K562 treated with DMSO at 1 percent for 24 hours (cell line): ENCODE data around the gene TMEM190. TPM values are rescaled to one million over a fixed set of nuclear protein-coding genes. Genes with fewer than 3 reads are reported as not detected.

Experiments
- total RNA-seq: library from RNA; unstranded; fragments of 300-600 nt; gene quantifications from 2 replicates; pipeline ENCODE4 v1.2.3, GENCODE V29; 2022; ENCODE audit warnings: low read depth; ENCODE audit not compliant: insufficient read depth

TMEM190 gene
- total RNA-seq = not detected in 2 replicates

DNA sequence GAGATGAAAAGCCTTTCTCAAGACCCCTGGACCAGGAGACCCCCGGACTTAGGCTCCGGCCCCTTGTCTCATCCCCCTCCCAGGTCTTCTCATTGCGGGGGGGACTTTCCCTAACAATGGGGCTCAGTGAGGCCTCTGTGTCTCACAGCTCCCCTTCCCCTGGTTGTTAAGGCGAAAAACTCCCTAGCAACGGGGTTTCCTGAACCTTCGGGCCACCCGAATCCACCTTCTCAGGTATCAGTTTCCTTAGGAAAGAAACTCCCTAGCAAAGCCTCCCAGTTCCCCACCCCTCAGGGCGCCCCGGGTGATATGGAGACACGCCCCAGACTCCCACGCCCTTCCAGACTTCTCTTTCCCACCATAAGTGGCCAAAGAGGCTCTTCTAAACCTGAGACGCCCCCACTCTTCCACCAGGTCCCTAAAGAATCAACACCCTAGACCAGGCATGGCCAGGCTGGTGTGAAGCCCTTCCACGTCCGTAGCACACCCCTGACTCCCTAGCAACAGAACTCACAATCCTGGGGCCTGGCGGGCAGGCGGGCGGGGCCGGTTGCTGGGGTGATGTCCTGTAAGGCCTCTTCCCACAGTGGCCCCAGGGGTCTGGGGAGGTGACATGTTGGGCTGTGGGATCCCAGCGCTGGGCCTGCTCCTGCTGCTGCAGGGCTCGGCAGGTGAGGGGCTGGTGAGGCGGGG, at the start of gene TMEM190:
TSS of gene TMEM190 (plus strand) at position 586 of the 693 bp plus-strand sequence. CDS start at position 614, 28 bp downstream.

DNA sequence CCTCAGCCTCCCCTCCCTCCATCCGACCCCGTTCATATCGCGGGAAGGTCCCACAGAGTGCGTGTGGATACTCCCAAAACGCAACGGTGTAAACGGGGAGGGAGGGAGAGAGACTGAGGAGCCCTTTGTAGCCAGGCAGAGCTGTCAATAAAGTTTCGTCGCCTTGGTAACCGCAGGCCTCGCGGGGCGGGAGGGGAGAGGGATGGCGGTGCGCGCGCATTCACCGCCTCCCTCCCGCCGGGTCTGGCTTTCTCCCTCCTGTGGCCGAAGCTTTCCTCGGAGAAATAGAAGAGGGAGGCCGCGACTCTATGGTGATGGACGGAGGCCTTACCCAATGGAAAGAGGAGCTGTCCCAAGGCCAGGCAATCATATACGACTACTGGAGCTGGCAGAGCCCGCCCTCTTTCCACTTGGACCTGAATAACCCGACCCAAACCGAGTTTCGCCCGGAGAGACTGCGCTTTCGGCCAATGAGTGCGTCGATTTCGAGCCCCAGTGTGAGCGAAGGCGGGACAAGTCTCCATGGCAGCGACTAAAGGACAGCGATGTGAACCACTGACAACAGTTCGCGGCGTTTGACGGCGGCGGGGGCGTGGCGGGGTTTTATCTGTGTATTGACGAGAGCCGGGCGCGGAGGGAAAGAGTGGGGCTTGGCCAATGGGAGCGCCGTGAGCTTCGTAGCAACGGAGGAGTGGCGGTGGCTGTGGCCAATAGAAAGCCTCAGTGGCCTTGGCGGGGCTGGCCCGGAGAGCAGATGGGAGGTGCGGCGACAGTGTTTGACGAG, 37.3 kb upstream of the TMEM190 start, which contains the start of gene KMT5C:
TSS of gene KMT5C (plus strand) at position 772 of the 784 bp plus-strand sequence. CDS start 2,061 bp downstream, outside the sequence.

DNA sequence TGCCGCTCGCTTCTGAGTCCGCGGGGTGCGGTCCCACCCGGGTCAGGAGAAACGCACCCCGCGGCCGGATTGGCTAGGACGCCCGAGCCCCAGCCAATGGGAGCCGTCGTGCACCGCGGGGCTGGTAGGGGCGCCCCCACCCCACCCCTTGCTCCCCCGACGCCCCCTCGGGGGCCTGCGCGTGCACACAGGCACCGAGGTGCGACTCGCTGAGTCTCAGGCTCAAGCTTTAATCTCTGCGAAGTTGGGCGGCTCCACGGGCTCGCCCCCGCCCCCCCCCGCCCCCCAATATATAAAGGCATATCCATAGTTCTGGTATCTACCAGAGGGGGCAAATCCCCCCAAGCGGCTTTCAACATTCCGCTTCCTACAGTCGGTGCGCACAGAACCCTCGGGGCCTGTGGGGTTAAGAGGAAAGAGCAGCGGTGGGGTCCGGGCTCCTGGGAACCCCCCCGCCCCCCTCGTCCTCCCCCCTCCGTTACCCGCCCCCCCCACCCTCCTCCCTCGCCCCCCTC, 21.9 kb upstream of the TMEM190 start, which contains the start of gene COX6B2:
TSS of gene COX6B2 (minus strand) at position 22 of the 515 bp plus-strand sequence. CDS start 198 bp downstream, outside the sequence.

DNA sequence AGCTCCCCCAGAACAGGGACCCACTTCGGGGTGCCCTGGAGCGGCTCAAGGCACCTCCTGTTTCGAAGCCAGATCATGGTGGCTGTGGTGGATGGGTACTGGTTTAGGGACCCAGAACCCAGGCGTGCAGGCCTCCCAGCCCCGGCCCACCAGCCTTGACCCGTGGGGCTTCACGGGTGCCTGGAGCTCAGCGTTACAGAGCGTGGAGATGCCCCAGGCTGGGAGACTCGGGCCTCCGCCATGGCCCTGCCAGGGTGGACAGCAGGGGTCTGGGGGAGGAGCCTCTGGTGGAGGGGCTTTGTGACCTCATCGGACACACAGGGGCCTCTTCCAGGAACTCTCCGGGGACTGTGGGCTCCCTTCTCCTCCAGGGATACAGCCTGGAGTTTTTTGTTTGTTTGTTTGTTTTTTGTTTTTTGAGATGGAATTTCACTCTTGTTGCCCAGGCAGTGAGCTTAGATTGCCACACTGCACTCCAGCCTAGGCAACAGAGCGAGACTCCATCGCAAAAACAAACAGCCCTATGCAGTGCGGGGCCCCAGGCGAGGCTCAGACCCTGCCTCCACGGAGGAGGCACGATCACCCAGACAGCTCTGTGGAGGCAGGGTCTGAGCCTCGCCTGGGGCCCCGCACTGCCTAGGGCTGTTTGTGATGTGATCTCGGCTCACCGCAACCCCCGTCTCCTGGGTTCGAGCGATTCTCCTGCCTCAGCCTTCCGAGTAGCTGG, 13.5 kb upstream of the TMEM190 start, which contains the start of gene GARIN5B:
TSS of gene GARIN5B (minus strand) at position 271 of the 727 bp plus-strand sequence. CDS start at position 77, 194 bp downstream.

DNA sequence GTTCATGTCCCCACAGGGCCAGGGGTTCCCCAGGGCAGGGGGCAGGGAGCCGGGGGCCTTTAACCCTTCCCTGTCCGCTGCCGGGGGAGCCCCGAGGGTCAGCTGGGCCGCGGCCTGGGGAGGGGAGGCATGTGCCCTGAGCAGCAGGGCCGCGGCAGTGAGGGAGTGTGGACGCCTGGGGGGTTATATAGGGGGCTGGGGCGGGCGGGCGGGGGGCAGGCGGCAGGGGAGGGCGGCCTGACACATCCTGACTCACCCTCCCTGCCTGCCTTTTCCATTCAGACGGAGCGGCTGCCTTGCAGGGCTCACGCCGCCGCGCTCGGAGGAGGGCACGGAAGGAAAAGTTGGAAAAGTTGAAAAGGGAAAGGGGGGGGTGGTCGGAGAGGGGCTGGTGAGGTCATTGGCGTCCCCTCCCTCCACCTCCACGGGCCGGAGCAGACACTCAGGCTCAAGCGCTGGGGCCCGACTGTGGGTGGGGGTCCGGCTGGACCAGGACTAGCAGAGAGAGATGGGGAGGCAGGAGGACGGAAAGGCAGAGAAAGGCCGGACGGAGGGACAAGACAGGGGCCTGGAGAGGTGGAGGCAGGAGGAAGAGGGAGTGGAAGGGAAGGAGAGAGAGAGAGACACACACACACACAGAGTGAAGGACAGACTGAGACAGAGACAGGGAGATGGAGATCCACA, 6.2 kb upstream of the TMEM190 start, which contains the start of gene IL11:
TSS of gene IL11 (minus strand) at position 159 of the 684 bp plus-strand sequence. CDS start at position 6, 153 bp downstream.

DNA sequence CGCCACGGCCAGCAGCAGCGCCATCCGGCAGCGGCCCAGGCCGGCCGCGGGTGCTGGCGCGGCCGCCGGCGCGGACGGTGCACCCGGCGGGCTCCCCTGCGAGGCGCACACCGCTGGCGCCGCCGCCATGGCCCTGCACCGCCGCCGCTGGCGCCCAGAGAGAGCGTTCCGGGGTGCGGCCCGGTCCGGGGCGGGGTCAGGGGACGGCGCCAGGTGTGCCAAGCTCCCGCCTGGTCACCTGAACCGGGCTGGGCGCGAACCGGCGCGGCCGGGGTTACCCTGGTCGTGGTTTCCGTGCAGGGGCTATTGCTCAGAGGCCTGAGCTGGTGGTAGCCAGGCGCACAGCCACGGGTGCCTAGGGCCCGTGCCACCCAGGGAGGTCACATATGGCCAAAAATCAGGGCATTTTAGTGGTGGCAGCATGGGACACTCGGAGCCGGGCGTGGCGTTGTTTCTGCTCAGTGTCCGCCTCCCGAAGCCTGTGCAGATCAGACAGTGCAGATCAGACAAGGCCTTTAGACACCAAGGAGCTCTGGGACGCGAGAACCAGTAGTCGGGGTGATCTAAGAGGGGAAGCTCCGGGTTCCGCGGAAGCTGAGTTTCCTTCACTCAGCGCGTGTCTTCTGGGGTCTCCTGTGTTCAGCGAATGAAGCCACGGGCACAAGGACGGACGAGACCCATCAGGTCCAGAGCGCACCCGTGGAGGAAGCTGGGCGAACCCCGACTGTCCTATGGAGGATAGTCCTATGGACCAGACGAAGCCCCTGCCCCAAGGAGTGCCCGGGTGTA, 7.7 kb downstream of the TMEM190 start, which contains the start of gene TMEM238:
TSS of gene TMEM238 (minus strand) at position 162 of the 789 bp plus-strand sequence. CDS start at position 129, 33 bp downstream.

DNA sequence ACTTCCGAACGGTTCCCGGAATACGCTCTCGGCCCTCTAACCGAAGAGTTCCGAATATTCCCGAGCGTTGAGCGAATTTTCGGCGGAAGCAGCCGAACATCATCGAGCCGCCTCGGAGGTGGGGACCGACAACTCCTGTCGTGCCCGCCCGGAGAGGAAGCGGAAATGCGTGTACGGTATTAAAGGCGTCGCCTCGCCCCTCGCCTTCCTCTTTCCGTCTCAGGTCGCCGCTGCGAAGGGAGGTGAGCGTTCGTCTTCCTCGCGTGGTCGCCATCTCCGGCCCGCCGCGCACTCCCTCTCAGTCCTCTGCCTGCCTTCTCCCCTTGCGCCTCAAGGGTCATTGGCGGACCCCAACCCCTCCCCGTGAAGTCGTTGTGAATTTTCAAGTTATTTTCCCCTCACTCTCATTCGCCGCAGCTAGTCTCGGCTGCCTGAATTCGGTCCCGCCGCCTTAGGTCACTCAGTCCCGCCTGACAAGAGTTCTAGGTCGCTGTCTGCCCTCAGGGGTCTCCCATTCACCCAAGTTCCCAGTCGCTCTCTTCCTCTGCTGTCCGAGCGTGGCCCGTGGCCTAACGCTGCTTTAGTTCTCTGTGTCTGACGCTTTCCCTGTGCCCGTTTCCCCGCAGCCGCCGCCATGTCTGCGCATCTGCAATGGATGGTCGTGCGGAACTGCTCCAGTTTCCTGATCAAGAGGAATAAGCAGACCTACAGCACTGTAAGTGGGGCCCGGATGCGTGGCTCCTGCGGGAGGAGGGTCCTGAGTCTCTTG, 9.3 kb downstream of the TMEM190 start, which contains the start of gene RPL28:
TSS of gene RPL28 (plus strand) at position 209 of the 769 bp plus-strand sequence. CDS start at position 635, 426 bp downstream.

DNA sequence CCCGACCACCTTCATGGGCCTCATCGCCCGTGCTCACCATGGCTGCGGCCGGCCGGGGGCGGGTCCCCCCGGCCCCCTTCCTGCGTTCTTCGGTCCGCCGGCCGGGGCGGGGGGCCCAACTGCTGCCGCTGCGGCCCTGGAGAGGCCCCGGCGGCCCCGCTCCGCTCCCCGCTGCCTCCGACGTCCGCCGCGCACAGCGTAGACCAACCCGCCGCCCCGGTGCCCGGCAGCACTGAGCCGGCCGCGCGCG, 30.8 kb downstream of the TMEM190 start, which contains the start of gene UBE2S:
TSS of gene UBE2S (minus strand) at position 239 of the 250 bp plus-strand sequence. CDS start at position 40, 199 bp downstream.

Other genes with a start within 250 kb of the TMEM190 start
- 320 and 369 TPM in 2 replicates for gene TNNT1, start 227.6 kb upstream of the TMEM190 start, total RNA-seq
- 62.6 and 70.5 TPM in 2 replicates for gene TNNI3, start 219.1 kb upstream of the TMEM190 start, total RNA-seq
- 19.6 and 22.9 TPM in 2 replicates for gene DNAAF3, start 210.2 kb upstream of the TMEM190 start, total RNA-seq
- 7.9 and 9.6 TPM in 2 replicates for gene SYT5, start 196.5 kb upstream of the TMEM190 start, total RNA-seq
- gene PTPRH, start 167.3 kb upstream of the TMEM190 start, total RNA-seq = 28.3 and 33.7 TPM in 2 replicates
- 14.2 and 19.4 TPM in 2 replicates for gene TMEM86B, start 148.1 kb upstream of the TMEM190 start, total RNA-seq
- 109 and 112 TPM in 2 replicates for gene PPP6R1, start 117.8 kb upstream of the TMEM190 start, total RNA-seq
- gene HSPBP1, start 96.7 kb upstream of the TMEM190 start, total RNA-seq = 89.9 and 92.8 TPM in 2 replicates
- gene BRSK1, start 92.8 kb upstream of the TMEM190 start, total RNA-seq = 7.4 and 8.4 TPM in 2 replicates
- 3.5 and 3.8 TPM in 2 replicates for gene TMEM150B, start 51.5 kb upstream of the TMEM190 start, total RNA-seq
- gene KMT5C, start 37.0 kb upstream of the TMEM190 start, total RNA-seq = 71.4 and 83.5 TPM in 2 replicates
- gene COX6B2, start 22.1 kb upstream of the TMEM190 start, total RNA-seq = not detected in 2 replicates
- not detected in 2 replicates for gene GARIN5B, start 13.6 kb upstream of the TMEM190 start, total RNA-seq
- not detected in 2 replicates for gene IL11, start 6.4 kb upstream of the TMEM190 start, total RNA-seq
- 6.7 and 9.3 TPM in 2 replicates for gene TMEM238, start 7.5 kb downstream of the TMEM190 start, total RNA-seq
- 3,982 and 4,146 TPM in 2 replicates for gene RPL28, start 9.1 kb downstream of the TMEM190 start, total RNA-seq
- gene UBE2S, start 31.0 kb downstream of the TMEM190 start, total RNA-seq = 574 and 580 TPM in 2 replicates
- gene SHISA7, start 66.5 kb downstream of the TMEM190 start, total RNA-seq = 0.13 and 0.37 TPM in 2 replicates
- gene ISOC2, start 84.8 kb downstream of the TMEM190 start, total RNA-seq = 89.2 and 101 TPM in 2 replicates
- gene C19orf85, start 87.9 kb downstream of the TMEM190 start, total RNA-seq = not detected in 2 replicates
- 24.8 and 40.1 TPM in 2 replicates for gene ZNF628, start 99.8 kb downstream of the TMEM190 start, total RNA-seq
- 42.4 and 59.4 TPM in 2 replicates for gene NAT14, start 108.4 kb downstream of the TMEM190 start, total RNA-seq
- 0.81 and 2.3 TPM in 2 replicates for gene SSC5D, start 111.6 kb downstream of the TMEM190 start, total RNA-seq
- gene SBK2, start 160.3 kb downstream of the TMEM190 start, total RNA-seq = not detected in 2 replicates
- gene SBK3, start 168.7 kb downstream of the TMEM190 start, total RNA-seq = 0.54 and 0.58 TPM in 2 replicates
- gene ZNF579, start 204.0 kb downstream of the TMEM190 start, total RNA-seq = 21.0 and 21.2 TPM in 2 replicates
- gene FIZ1, start 222.7 kb downstream of the TMEM190 start, total RNA-seq = 22.4 and 24.3 TPM in 2 replicates
- 36.7 and 51.4 TPM in 2 replicates for gene ZNF524, start 223.5 kb downstream of the TMEM190 start, total RNA-seq
- 42.3 and 49.2 TPM in 2 replicates for gene ZNF865, start 228.8 kb downstream of the TMEM190 start, total RNA-seq
- gene ZNF784, start 247.7 kb downstream of the TMEM190 start, total RNA-seq = 8.9 and 10.8 TPM in 2 replicates